Neural progenitor cell (in vitro differentiated cells): ENCODE data around the gene LALBA. TPM values are rescaled to one million over a fixed set of nuclear protein-coding genes. Genes with fewer than 3 reads are reported as not detected.
"Not testable (repeated sequence)": the region's sequence is repeated elsewhere in the genome, so short reads cannot be mapped to it uniquely, and the experiment has no call there.

Source experiments
- DNase-seq: peaks from one replicate; pipeline ENCODE4 v3.0.0-alpha.2; 2016; ENCODE audit warnings: low spot score
- H2AFZ ChIP-seq: fragments of 200-600 bp; sonication (generic); replicated peaks from 2 replicates; pipeline ENCODE4 v1.6.1; 2016; ENCODE audit warnings: antibody characterized with exemption
- H3F3A ChIP-seq: fragments of 200-600 bp; sonication (generic); 2 replicates; pipeline ENCODE4 v1.6.1; 2016; ENCODE audit warnings: antibody characterized with exemption, low read depth
- H3K27ac ChIP-seq: fragments of 200-600 bp; sonication (generic); 2 replicates; pipeline ENCODE4 v1.5.1; 2016; ENCODE audit warnings: mild to moderate bottlenecking
- H3K27me3 ChIP-seq: fragments of 200-600 bp; sonication (generic); 2 replicates; pipeline ENCODE4 v1.6.1; 2016; ENCODE audit warnings: mild to moderate bottlenecking, moderate library complexity
- H3K36me3 ChIP-seq: fragments of 200-600 bp; sonication (generic); 2 replicates; pipeline ENCODE4 v1.5.1; 2016
- H3K4me1 ChIP-seq: fragments of 200-600 bp; sonication (generic); 2 replicates; pipeline ENCODE4 v1.6.1; 2016; ENCODE audit warnings: mixed run types
- H3K4me2 ChIP-seq: fragments of 200-600 bp; sonication (generic); 2 replicates; pipeline ENCODE4 v1.6.1; 2016
- H3K4me3 ChIP-seq: fragments of 200-600 bp; sonication (generic); 2 replicates; pipeline ENCODE4 v1.5.1; 2016
- H3K79me2 ChIP-seq: fragments of 200-600 bp; sonication (generic); 2 replicates; pipeline ENCODE4 v1.6.1; 2016; ENCODE audit warnings: low read depth
- H3K9ac ChIP-seq: fragments of 200-600 bp; sonication (generic); 2 replicates; pipeline ENCODE4 v1.6.1; 2016
- H3K9me3 ChIP-seq: fragments of 200-600 bp; sonication (generic); 2 replicates; pipeline ENCODE4 v1.5.1; 2016; ENCODE audit warnings: low read depth
- H4K20me1 ChIP-seq: fragments of 200-600 bp; sonication (generic); 2 replicates; pipeline ENCODE4 v1.6.1; 2016; ENCODE audit warnings: low read depth
- H3K27ac Mint-ChIP-seq: 3 replicates; pipeline ENCODE4 v1.8.0; 2021; ENCODE audit warnings: mixed read lengths
- H3K27me3 Mint-ChIP-seq: 2 replicates; pipeline ENCODE4 v1.8.0; 2022; ENCODE audit warnings: low read depth, mild to moderate bottlenecking, inconsistent platforms, moderate library complexity, mixed read lengths; ENCODE audit not compliant: insufficient read depth
- H3K36me3 Mint-ChIP-seq: 3 replicates; pipeline ENCODE4 v1.8.0; 2021; ENCODE audit warnings: mixed read lengths
- H3K4me1 Mint-ChIP-seq: 3 replicates; pipeline ENCODE4 v1.8.0; 2021; ENCODE audit warnings: mixed read lengths
- H3K4me3 Mint-ChIP-seq: 3 replicates; pipeline ENCODE4 v1.8.0; 2021; ENCODE audit warnings: mild to moderate bottlenecking, moderate library complexity, mixed read lengths
- H3K9me3 Mint-ChIP-seq: 3 replicates; pipeline ENCODE4 v1.8.0; 2020; ENCODE audit warnings: mixed read lengths
- CTCF ChIP-seq: fragments of 200-600 bp; sonication (generic); IDR thresholded peaks from 2 replicates; pipeline ENCODE4 v1.5.1; 2017; ENCODE audit warnings: antibody characterized with exemption, mild to moderate bottlenecking
- EZH2 ChIP-seq: fragments of 200-600 bp; sonication (generic); IDR thresholded peaks from 2 replicates; pipeline ENCODE4 v1.6.1; 2017; ENCODE audit warnings: antibody characterized with exemption, mild to moderate bottlenecking, moderate library complexity
- EZH2phosphoT487 ChIP-seq: fragments of 200-600 bp; sonication (generic); IDR thresholded peaks from 2 replicates; pipeline ENCODE4 v1.6.1; 2017; ENCODE audit warnings: antibody characterized with exemption
- total RNA-seq: library from RNA; depleted of rRNA; stranded (reverse); fragments of >200 nt; gene quantifications from 2 replicates; pipeline ENCODE4 v1.2.3, GENCODE V29; 2015; ENCODE audit warnings: low replicate concordance

LALBA gene
- total RNA-seq, 1 donor from 2014 or later = not detected

GRCh38 chr12:48527891-48528670 is 41.8 kb downstream of the LALBA start:
- DNase-seq = no peak
- Mint-ChIP-seq H3K4me3 (no peak overlapping the region), H3K27me3 (peaks cover 2% of the 10 kb centered on the region), H3K27ac (no peak overlapping the region), H3K4me1 (no peaks in the 10 kb centered on the region), H3K9me3 (peaks cover 2% of the 10 kb centered on the region), H3K36me3 (no peaks in the 10 kb centered on the region)
- Histone ChIP-seq H2AFZ (no peak overlapping the region), H3K4me2 (no peak overlapping the region), H3K79me2 (no peaks in the 10 kb centered on the region), H3K27me3 (no peaks in the 10 kb centered on the region), H3K4me1 (no peaks in the 10 kb centered on the region), H3K9ac (no peak overlapping the region), H3K9me3 (no peaks in the 10 kb centered on the region), H3K36me3 (no peaks in the 10 kb centered on the region), H3F3A (no peaks in the 10 kb centered on the region), H3K4me3 (no peak overlapping the region), H4K20me1 (no peaks in the 10 kb centered on the region), H3K27ac (no peak overlapping the region)
- TF ChIP-seq EZH2phosphoT487 (no peak), EZH2 (no peak), CTCF (no peak)

- Mint-ChIP-seq H3K9me3 (peaks cover 2% of the 10 kb centered on the region), H3K27me3 (peaks cover 2% of the 10 kb centered on the region), H3K27ac (no peak within 1 kb of the TSS), H3K4me1 (no peaks in the 10 kb centered on the region), H3K4me3 (no peak within 1 kb of the TSS), H3K36me3 (no peaks in the 10 kb centered on the region)
- Histone ChIP-seq H3K36me3 (no peaks in the 10 kb centered on the region), H3K4me1 (no peaks in the 10 kb centered on the region), H3F3A (no peaks in the 10 kb centered on the region), H3K9me3 (no peaks in the 10 kb centered on the region), H3K4me3 (no peak within 1 kb of the TSS), H4K20me1 (no peaks in the 10 kb centered on the region), H2AFZ (peak within 1 kb of the TSS; percentile 0), H3K27me3 (no peaks in the 10 kb centered on the region), H3K4me2 (no peak within 1 kb of the TSS), H3K9ac (no peak within 1 kb of the TSS), H3K27ac (no peak within 1 kb of the TSS), H3K79me2 (no peaks in the 10 kb centered on the region)
- DNase-seq = no peak
- TF ChIP-seq EZH2 (no peak), CTCF (no peak), EZH2phosphoT487 (no peak)
Observed at GRCh38 chr12:48525332-48525731, 44.5 kb downstream of the LALBA start, which contains the start of gene OR8S1. TSS of gene OR8S1 (plus strand) at chr12:48525632. CDS start at chr12:48525632, 0 bp downstream.

- not testable (repeated sequence) for H3K36me3 Mint-ChIP-seq, H3K4me3 ChIP-seq, H3K4me2 ChIP-seq, H3K27me3 Mint-ChIP-seq, H2AFZ ChIP-seq, H4K20me1 ChIP-seq, H3K4me1 ChIP-seq, H3F3A ChIP-seq, H3K4me1 Mint-ChIP-seq, H3K9me3 ChIP-seq, H3K4me3 Mint-ChIP-seq, DNase-seq, H3K9ac ChIP-seq, H3K36me3 ChIP-seq, H3K27ac Mint-ChIP-seq, H3K27ac ChIP-seq, H3K79me2 ChIP-seq, H3K27me3 ChIP-seq, H3K9me3 Mint-ChIP-seq
Observed at GRCh38 chr12:48520381-48520780, 49.5 kb downstream of the LALBA start.

Other genes with a start within 250 kb of the LALBA start
- 13.3 and 21.7 TPM in 2 replicates for gene ZNF641, start 219.1 kb downstream of the LALBA start, total RNA-seq
- not detected in 2 replicates for gene ANP32D, start 97.5 kb downstream of the LALBA start, total RNA-seq
- gene C12orf54, start 87.5 kb downstream of the LALBA start, total RNA-seq = not detected in 2 replicates
- gene OR8S1, start 44.4 kb downstream of the LALBA start, total RNA-seq = not detected in 2 replicates
- gene KANSL2, start 112.2 kb upstream of the LALBA start, total RNA-seq = 82.6 and 97.5 TPM in 2 replicates
- 43.1 and 64.2 TPM in 2 replicates for gene CCNT1, start 146.7 kb upstream of the LALBA start, total RNA-seq
- gene ADCY6, start 219.0 kb upstream of the LALBA start, total RNA-seq = 22.4 and 42.4 TPM in 2 replicates
- 25.0 and 31.3 TPM in 2 replicates for gene CACNB3, start 248.4 kb upstream of the LALBA start, total RNA-seq